AG10803 (cell line): ENCODE measurements around the gene PRAMEF4.
"Not testable (repeated sequence)": the region's sequence is repeated elsewhere in the genome, so short reads cannot be mapped to it uniquely, and the experiment has no call there.

Source experiments
- DNase-seq: peaks from one replicate; pipeline ENCODE4 v3.0.0; 2010; ENCODE audit warnings: low read depth
- H3K4me3 ChIP-seq: 2 replicates; pipeline ENCODE4 v1.5.1; 2011; ENCODE audit warnings: mild to moderate bottlenecking, low read length, control low read depth
- TF ChIP-seq, protein P1 (sequence below): conservative IDR thresholded peaks from 2 replicates; pipeline ENCODE4 v1.5.1; 2011; ENCODE audit warnings: mild to moderate bottlenecking, low read length, control low read depth, inconsistent platforms

Gene PRAMEF4

DNA sequence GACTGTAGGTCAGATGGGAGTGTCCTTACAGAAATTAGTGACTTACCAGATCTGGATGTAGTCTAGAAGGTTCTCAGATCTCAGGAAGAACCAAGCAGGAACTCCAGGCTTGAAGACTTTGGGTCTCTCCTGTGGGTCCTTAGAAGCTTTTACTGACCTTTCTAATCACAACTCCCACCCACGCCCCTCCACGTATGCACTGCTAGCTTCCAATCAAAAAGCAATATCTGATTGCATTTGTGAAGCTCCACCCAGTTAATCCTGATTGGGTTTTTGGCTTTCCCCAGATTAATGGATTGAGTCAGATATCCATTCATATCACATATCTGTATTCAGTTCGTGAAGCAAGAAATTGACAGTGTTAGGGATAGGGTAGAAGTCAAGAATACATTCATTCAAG lies at the start of gene PRAMEF4:
Gene PRAMEF4, minus strand, starts transcription at position 101 of the 400 bp plus-strand sequence. CDS start 2,807 bp downstream, outside the sequence.
- DNase-seq, H3K4me3 ChIP-seq: not testable (repeated sequence)

DNA sequence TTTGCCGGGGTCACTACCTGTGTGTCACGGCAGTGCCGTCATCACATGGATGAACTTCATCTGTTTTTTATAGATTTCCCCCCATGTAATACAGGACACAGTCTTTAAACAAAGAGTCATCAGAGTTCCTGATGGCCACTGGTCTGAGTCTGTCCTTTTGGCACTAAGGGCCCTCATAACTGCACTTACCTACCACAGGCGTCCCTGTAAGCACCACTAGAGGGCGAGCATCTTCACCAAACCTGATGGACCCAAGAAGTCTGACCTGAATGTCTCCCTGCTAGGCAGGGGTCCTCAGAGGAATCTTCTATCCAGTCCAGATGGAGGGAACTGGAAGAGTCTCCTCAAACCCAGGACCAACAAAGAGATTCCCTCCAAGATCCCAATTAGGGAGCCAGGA lies 38.4 kb upstream of the PRAMEF4 start:
- DNase-seq, H3K4me3 ChIP-seq: not testable (repeated sequence)

DNA sequence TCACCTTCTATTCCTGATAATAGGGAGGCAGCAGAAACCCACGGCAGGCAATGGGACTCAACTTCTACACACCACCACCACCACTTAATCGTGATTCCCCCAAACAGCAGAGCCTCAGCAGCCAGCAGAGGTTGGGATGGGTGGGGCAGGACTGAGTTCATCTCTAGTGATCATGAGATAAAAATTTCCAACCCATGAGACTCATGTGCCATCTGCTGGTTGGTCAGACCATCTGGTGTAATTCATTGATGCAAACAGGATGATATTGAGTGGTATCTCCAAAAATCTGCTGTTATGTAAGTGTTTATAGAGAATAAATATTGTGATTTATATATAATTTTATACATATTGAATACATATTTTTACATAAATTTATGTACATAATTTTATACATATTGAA lies 35.7 kb upstream of the PRAMEF4 start:
- TF ChIP-seq, protein P1, sequence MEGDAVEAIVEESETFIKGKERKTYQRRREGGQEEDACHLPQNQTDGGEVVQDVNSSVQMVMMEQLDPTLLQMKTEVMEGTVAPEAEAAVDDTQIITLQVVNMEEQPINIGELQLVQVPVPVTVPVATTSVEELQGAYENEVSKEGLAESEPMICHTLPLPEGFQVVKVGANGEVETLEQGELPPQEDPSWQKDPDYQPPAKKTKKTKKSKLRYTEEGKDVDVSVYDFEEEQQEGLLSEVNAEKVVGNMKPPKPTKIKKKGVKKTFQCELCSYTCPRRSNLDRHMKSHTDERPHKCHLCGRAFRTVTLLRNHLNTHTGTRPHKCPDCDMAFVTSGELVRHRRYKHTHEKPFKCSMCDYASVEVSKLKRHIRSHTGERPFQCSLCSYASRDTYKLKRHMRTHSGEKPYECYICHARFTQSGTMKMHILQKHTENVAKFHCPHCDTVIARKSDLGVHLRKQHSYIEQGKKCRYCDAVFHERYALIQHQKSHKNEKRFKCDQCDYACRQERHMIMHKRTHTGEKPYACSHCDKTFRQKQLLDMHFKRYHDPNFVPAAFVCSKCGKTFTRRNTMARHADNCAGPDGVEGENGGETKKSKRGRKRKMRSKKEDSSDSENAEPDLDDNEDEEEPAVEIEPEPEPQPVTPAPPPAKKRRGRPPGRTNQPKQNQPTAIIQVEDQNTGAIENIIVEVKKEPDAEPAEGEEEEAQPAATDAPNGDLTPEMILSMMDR: peak; percentile 12
- DNase-seq, H3K4me3 ChIP-seq: not testable (repeated sequence)

DNA sequence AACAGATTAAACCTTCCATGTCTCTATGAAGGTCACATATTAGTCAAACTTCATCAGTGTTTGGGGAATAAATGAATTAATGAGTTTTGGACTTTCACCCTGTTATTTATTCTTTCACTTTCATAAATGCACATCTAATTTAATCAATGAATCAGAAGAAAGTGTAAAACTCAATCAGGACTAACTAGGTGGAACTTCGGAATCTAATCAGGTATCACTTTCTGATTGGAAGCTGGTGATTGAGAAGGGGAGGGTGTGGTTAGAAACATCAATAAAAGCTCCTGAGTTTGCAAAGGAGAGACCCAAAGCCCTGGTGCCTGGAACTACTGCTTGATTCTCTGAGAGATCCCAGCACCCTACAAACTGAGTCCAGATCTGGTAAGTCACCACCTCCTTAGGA lies 30.3 kb upstream of the PRAMEF4 start, which contains the start of gene PRAMEF7:
Gene PRAMEF7, plus strand, starts transcription at position 301 of the 400 bp plus-strand sequence. CDS start 1,083 bp downstream, outside the sequence.
- not testable (repeated sequence) for DNase-seq, H3K4me3 ChIP-seq

DNA sequence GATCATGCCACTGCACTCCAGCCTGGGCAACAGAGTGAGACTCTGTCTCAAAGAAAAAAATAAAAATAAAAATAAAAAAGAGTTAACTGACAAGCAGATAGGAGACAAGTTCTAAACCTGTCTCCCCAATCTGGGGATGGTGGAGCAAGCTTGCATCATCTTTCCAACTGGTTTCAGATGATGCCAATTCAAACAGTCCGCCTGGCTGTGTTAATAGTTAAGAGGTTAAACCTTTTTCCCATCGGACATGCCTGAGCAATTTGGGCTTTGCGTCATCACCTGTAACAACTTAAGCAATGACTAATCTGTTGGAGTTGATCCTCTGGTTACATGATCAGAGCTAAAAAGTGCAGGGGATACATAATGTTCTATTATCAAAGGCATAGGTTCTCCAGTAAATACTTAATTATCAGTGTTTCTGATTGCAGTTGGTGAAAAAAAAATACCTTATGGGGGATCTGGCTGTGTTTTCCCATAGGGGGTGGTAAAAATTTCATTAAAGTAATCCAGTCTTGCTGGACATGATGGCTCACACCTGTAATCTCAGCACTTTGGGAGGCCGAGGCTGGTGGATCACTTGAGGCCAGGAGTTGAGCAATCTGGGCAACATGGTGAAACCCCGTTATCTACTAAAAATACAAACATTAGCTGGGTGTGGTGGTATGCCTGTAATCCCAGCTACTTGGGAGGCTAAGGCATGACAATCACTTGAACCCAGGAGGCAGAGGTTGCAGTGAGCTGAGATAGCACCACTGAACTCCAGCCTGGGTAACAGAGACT lies 18.0 kb upstream of the PRAMEF4 start:
- DNase-seq, H3K4me3 ChIP-seq: not testable (repeated sequence)

DNA sequence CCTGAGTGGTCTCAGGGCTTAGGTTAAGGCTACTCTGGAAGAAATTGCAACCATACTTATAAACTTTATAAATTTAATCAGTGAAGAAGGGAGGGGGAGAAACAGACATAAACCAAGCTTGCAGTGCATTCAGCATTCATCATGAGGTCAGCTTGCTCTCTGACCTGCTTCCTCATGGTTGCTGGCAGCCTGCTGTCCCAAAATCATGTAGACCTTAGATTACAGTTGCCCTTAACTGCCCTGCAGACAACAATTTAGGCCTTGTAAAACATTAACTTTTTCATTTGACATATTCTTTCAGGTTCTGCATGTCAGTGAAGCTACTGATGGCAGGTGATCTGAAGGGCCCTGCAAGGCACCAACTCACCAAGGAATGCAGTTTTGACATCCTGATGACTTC lies 13.2 kb upstream of the PRAMEF4 start:
- H3K4me3 ChIP-seq, DNase-seq: not testable (repeated sequence)

DNA sequence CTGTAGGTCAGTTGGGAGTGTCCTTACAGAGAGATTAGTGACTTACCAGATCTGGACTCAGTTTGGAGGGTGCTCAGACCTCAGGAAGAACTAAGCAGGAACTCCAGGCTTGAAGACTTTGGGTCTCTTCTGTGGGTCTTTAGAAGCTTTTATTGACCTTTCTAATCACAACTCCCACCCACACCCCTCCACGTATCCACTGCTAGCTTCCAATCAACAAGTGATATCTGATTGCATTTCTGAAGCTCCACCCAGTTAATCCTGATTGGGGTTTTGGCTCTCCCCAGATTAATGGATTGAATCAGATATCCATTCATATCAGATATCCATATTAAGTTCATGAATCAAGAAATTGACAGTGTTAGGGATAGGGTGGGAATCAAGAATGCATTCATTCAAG lies 12.2 kb upstream of the PRAMEF4 start, which contains the start of gene PRAMEF10:
Gene PRAMEF10, minus strand, starts transcription at position 101 of the 400 bp plus-strand sequence. CDS start 2,423 bp downstream, outside the sequence.
- DNase-seq, H3K4me3 ChIP-seq: not testable (repeated sequence)

DNA sequence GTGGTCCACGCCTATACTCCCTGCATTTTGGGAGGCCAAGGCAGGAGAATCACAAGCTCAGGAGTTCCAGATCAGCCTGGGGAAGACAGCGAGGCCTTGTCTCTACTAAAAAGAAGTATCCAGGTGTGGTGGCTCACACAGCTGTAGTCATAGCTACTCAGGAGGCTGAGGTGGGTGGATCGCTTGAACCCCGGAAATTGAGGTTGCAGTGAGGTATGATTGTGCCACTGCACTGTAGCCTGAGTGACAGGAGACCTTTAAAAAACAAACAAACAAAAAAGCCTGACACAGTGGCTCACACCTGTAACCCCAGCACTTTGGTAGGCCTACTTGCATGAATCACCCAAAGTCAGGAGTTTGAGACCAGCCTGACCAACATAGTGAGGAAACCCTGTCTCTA lies 7.5 kb downstream of the PRAMEF4 start:
- H3K4me3 ChIP-seq, DNase-seq: not testable (repeated sequence)

DNA sequence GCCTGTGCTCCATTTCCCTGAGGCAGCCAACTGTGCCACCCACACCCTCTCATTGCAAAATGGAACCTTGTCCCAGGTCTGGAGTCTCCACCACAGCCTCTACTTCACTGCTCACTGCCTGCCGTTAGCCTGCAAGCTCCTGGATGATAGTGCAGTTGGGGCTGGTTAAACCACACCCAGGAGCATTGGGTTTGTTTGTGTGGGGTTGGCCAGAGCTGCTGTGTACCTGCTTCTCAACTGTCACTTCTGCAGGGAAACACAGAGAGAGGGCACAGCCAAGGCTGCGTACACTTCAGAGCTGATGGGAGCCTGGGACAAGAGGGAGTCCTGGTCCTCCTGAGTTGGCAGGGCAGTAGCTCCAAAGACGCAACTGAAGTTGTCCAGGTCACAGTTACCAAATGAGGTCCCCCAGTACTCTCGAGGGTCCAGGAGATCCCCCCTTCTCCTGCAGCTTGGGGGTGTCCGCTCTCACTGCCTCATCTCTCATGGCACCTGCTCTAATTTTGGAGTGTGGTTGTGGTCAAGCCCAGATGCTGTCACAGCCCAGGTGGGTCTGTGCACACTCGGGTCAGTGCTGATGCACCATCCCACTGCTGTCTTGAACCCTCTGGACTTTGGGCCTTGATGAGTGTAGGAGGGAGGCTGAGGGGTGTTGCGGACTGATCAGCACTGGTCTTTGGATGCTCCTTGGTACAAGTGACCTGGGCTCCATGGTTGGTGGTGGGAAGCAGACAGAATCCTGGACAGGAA lies 22.7 kb downstream of the PRAMEF4 start:
- not testable (repeated sequence) for H3K4me3 ChIP-seq, DNase-seq

DNA sequence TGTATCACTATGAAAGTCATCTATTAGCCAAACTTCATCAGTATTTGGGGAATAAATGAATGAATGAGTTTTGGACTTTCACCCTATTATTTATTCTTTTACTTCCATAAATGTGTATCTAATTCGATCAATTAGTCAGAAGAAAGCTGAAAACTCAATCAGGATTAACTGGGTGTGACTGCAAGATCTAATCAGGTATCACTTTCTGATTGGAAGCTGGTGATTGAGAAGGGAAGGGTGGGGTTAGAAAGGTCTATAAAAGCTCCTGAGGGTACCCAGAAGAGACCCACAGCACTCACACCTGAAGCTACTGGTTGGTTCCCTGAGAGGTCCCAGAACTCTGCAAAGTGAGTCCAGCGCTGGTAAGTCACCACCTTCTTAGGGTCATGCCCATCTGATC lies 29.2 kb downstream of the PRAMEF4 start, which contains the start of gene PRAMEF2:
Gene PRAMEF2, plus strand, starts transcription at position 301 of the 400 bp plus-strand sequence. CDS start 1,924 bp downstream, outside the sequence.
- not testable (repeated sequence) for DNase-seq, H3K4me3 ChIP-seq

DNA sequence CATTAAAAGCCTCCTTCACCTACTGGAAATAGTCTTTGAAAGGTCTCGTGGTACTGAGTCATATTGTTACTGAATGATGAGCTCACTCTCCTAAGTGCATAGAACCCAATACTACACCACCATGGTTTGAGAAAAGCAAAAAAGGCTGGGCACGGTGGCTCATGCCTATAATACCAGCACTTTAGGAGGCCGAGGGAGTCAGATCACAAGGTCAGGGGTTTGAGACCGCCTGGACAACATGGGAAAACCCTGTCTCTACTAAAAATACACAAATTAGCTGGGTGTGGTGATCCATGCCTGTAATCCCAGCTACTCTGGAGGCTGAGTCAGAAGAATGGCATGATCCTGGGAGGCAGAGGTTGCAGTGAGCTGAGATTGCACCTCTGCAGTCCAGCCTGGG lies 34.2 kb downstream of the PRAMEF4 start:
- DNase-seq: peak; percentile 31
- TF ChIP-seq, protein P1: no peak
- no peak overlapping the region for H3K4me3 ChIP-seq

DNA sequence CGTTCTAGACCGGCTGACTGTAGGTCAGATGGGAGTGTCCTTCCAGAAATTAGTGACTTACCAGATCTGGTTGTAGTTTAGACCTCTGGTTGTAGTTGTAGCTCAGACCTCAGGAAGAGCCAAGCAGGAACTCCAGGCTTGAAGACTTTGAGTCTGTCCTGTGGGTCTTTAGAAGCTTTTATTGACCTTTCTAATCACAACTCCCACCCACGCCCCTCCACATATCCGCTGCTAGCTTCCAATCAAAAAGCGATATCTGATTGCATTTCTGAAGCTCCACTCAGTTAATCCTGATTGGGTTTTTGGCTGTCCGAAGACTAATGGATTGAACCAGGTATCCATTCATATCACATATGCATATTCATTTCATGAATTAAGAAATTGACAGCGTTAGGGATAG lies 37.4 kb downstream of the PRAMEF4 start, which contains the start of gene HNRNPCL1:
Gene HNRNPCL1, minus strand, starts transcription at position 101 of the 400 bp plus-strand sequence. CDS start 431 bp downstream, outside the sequence.
- H3K4me3 ChIP-seq, DNase-seq: not testable (repeated sequence)

DNA sequence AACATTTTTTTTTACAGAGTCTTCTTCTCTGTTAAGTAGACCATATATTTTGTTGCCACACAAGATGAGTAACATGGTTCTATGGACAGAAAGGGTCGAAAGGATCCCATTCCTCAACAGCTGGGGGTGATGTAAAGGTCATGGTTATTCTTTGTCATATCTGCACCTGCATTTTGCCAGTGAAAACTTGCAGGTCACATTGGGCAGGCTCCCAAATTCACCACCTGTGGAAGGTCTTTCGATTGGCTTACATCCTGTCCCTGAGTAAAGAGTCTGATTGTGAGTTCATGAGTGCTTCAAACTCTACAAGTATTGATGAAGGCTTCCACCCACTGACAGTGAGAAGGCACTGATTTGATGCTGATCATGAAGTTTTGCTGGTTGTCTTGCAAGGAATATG lies 52.8 kb downstream of the PRAMEF4 start:
- not testable (repeated sequence) for DNase-seq, H3K4me3 ChIP-seq

DNA sequence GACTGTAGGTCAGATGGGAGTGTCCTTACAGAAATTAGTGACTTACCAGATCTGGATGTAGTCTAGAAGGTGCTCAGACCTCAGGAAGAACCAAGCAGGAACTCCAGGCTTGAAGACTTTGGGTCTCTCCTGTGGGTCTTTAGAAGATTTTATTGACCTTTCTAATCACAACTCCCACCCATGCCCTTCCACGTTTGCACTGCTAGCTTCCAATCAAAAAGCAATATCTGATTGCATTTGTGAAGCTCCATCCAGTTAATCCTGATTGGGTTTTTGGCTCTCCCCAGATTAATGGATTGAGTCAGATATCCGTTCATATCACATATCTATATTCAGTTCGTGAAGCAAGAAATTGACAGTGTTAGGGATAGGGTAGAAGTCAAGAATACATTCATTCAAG lies 54.7 kb downstream of the PRAMEF4 start, which contains the start of gene PRAMEF11:
Gene PRAMEF11, minus strand, starts transcription at position 101 of the 400 bp plus-strand sequence. CDS start 2,621 bp downstream, outside the sequence.
- H3K4me3 ChIP-seq, DNase-seq: not testable (repeated sequence)
